ENCODE results near the gene KHK. TPM values are rescaled to one million over a fixed set of nuclear protein-coding genes. Genes with fewer than 3 reads are reported as not detected.

Gene KHK
- total RNA-seq, 1 donor from 2014 or later: 3.3 TPM

DNA sequence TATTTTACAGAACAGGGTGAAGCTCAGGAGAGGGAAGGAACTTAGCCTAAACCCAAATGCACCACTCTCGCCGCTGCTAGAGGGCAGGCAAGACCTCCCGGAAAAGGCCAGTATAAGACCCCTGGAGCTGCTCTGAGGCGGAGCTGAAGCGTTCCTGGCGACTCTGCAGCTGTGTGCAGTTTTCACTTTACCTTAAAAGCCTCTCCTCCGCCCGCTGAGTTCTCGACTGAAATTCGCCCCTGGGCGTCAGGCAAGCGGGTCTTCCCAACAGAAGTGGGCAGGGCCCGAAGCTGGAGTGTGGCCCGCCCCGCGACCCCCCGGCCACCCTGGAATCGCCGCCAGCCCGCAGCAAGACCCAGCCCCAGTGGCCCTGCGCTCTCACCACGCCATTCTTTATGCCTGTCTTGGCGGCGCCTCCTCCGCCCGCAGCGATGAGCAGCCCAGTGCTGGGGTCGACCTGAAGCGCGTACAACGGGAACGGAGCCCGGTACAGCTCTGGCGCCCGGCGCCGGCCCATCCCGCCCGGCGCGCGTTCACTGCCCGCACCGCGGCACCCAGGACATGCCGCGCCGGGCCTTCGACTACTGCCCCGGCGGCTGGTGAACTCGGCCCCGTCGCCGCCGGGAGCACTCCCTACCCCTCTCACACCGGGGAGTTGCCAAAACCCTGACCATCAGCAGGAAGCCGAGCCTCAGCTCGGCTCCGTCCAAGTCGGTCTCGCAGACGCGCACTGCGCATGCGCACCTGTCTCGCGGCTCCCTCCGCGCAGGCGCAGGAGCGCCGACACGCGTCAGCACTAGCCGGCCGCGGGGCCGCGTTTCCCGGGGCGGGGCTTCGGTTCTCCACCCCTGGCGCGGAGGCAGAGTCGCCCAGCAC is 47.6 kb downstream of the KHK start, which contains the start of gene PREB:
PREB (minus strand) TSS at position 732 of the 876 bp plus-strand sequence; CDS start at position 517, 215 bp downstream.
- peak; percentile 99 for DNase-seq
- intact Hi-C loops (cut with DNase I): no loop called here
- peak; percentile 98 for ATAC-seq (ENCODE audit: poor library complexity)

GRCh38 chr2:27134781-27135477 is 48.4 kb downstream of the KHK start:
- DNase-seq (no peak), ATAC-seq (ENCODE audit: poor library complexity) (no peak)
- intact Hi-C loops (cut with DNase I): no loop called here

DNA sequence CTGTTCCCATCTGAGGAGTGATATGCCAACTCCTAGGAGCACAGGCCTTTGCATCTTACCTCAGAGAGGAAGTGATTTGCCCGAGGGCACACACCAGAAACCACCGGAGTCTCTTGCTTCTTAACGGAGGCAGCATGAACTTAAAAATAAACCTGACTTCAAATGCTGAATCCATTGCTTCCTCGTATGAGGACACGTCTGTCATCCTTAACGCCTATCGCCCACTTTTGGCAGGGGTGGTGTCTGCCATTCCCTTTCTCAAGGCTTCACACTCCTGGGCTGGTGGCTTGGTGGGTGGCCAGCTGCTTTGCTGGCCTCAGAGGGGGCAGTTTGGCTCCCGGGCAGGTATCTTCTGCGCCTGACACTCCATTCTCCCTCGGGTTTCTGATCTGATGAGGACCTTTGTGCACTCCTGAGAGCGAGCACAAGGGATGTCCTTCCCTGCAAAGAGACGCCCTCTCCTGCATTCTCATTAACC is 48.9 kb downstream of the KHK start:
- intact Hi-C loops (cut with DNase I): no loop called here
- DNase-seq: no peak
- ATAC-seq (ENCODE audit: poor library complexity): no peak

DNA sequence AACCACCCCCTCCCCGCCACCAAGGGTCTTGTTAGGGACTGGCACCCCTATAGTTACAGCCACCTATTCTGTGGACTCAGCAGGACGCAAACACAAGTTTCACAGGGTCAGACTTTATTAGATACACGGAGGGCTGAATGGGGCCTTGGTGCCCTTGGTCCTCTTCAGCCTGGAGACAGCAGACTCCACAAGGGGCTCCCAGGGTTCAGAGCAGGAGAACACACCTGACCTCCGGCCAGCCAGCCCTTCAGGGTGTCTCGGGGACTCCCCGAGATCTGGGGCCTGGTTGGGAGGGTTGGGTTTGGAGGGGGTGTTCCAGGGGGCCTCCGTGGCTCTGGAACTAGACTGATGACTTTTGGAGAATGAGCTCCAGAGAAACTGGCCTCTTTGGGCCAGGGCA is 50.2 kb downstream of the KHK start:
- intact Hi-C loops (cut with DNase I): no loop called here
- DNase-seq: no peak
- no peak for ATAC-seq (ENCODE audit: poor library complexity)

DNA sequence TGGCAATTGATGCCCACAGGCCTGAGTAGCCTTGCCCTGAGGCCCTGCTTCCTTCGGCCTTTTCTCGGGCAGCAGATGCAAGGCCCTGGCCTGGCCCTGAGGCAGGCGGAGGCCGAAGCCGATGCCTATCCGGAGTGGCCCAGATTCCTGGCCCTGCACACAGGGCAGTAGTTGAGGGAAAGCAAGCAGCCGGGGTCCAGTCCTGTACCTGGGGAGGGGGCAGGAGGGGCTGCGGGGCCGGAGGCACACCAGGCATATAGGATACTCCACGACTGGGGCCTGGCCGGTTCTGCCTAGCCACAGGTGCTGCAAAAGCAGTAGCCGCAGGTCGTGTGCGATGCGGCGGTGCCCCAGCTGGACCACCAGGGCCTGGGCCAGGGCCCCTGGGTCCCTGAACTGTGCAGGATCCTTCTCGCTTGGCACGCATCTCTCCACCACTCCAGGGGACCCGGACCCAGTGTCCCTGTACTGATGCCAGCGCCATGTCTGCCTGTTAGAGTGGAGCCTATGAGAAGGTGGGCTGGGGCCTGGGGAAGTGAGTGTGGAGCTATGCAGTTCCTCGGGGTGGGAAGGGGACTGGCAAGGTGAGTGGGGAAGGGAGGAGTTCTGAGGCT is 50.9 kb downstream of the KHK start:
- ATAC-seq (ENCODE audit: poor library complexity) (no peak), DNase-seq (no peak)
- intact Hi-C loops (cut with DNase I): no loop called here

DNA sequence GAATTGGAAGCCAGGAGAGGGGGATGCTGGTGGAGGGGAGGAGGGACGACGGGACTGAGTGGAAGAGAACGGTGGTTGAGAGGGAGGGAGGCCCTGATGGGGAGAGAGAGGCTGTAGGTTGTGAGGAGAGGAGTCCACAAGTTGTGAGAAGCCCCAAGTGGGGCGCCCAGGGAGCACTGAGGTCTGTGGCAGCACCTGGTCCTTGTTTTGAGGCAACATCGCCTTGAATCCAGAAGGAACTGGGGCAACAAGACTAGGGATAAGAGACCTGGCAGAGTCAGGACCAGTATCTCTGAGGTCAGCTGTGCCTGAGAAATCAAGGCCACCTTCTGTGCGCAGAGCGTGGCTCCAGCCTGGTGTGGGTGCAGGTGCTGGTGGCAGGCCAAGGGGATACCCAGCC is 51.5 kb downstream of the KHK start:
- DNase-seq: no peak
- no peak for ATAC-seq (ENCODE audit: poor library complexity)
- intact Hi-C loops (cut with DNase I): no loop called here

- intact Hi-C loops (cut with DNase I): no loop called here
- no peak for DNase-seq
- ATAC-seq (ENCODE audit: poor library complexity): no peak
These were observed 52.7 kb downstream of the KHK start, which contains the start of gene PRR30 for GRCh38 chr2:27139310-27139709. TSS of gene PRR30 (minus strand) at chr2:27139410. CDS start at chr2:27138329, 1,081 bp downstream.

- ATAC-seq (ENCODE audit: poor library complexity) (no peak), DNase-seq (no peak)
- intact Hi-C loops (cut with DNase I): no loop called here
These were observed 56.7 kb downstream of the KHK start for GRCh38 chr2:27143285-27143684.

DNA sequence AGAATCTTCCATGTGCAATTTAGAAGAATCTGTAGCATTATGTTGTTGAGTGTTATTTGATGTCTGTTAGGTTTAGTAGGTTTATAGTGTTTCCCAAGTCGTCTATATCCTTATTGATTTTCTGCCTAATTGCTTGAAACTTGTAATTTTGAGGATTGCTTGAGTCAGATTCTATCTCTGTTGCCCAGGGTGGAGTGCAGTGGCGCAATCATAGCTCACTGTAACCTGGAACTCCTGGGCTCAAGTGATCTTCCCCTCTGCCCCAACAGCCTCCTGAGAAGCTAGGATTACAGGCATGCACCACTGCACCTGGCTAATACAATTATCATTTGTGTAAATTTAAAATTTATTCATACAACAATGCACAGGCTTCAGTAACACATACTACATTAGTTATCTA is 59.1 kb downstream of the KHK start:
- no peak for DNase-seq
- no peak for ATAC-seq (ENCODE audit: poor library complexity)
- intact Hi-C loops (cut with DNase I): no loop called here

- intact Hi-C loops (cut with DNase I): no loop called here
These were observed 61.4 kb downstream of the KHK start for GRCh38 chr2:27147935-27148334.

GRCh38 chr2:27148801-27149439 is 62.3 kb downstream of the KHK start, which contains the start of gene TCF23:
TSS of gene TCF23 (plus strand) at chr2:27149004. CDS start at chr2:27149134, 130 bp downstream.
- intact Hi-C loops (cut with DNase I): no loop called here
- DNase-seq: no peak
- no peak for ATAC-seq (ENCODE audit: poor library complexity)

More at GRCh38 chr2:27147935-27148334, 61.4 kb downstream of the KHK start:
- ATAC-seq (ENCODE audit: poor library complexity) (no peak), DNase-seq (no peak)

DNA sequence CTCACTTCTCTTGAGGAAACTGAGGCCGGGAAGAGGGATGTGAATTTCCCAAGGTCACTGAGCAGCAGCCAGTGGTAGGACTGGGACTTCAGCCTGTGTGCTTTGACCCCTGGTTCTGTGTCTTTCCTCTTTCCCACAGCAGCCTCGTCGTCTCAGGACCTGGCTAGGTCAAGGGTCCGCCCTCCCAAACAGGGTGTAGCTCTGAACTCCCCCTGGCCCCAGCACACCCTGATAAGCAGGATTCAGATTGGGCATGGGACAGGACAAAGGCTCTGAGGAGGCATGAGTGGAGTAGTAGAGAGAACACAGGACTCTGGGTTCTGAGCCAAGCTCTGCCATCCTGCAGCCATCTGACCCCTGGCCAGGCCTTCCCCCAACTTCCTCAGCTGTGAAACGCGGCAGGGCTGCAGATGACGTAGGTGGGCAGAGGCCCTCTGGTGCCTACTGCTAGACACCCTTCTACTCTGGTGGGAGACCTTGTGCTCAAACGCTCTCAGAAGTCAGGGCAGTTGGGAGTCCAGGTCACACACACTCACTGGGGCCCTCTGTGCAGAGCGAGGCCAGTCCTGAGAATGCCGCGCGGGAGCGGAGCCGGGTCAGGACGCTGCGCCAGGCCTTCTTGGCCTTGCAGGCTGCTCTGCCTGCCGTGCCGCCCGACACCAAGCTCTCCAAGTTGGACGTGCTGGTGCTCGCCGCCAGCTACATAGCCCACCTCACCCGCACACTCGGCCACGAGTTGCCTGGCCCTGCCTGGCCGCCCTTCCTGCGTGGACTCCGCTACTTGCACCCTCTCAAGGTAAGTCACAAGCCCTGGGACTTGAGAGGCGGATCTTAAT is 63.2 kb downstream of the KHK start:
- ATAC-seq (ENCODE audit: poor library complexity) (no peak), DNase-seq (no peak)
- intact Hi-C loops (cut with DNase I): no loop called here

Other genes with a start within 250 kb of the KHK start
- gene DPYSL5, start 238.6 kb upstream of the KHK start, total RNA-seq: not detected
- 57.9 TPM for gene MAPRE3, start 116.1 kb upstream of the KHK start, total RNA-seq
- gene TMEM214, start 53.8 kb upstream of the KHK start, total RNA-seq: 28.2 TPM
- gene AGBL5, start 35.1 kb upstream of the KHK start, total RNA-seq: 6.8 TPM
- 393 TPM for gene OST4, start 15.1 kb upstream of the KHK start, total RNA-seq
- 17.4 TPM for gene EMILIN1, start 8.2 kb upstream of the KHK start, total RNA-seq
- 1.4 TPM for gene CGREF1, start 32.4 kb downstream of the KHK start, total RNA-seq
- gene ABHD1, start 37.0 kb downstream of the KHK start, total RNA-seq: 4.0 TPM
- 50.6 TPM for gene PREB, start 47.9 kb downstream of the KHK start, total RNA-seq
- gene PRR30, start 52.6 kb downstream of the KHK start, total RNA-seq: not detected
- gene TCF23, start 62.2 kb downstream of the KHK start, total RNA-seq: not detected
- 109 TPM for gene ATRAID, start 125.3 kb downstream of the KHK start, total RNA-seq
- 12.3 TPM for gene SLC5A6, start 125.5 kb downstream of the KHK start, total RNA-seq
- 8.6 TPM for gene CAD, start 130.6 kb downstream of the KHK start, total RNA-seq
- 10.4 TPM for gene SLC30A3, start 176.3 kb downstream of the KHK start, total RNA-seq
- 2.3 TPM for gene DNAJC5G, start 188.7 kb downstream of the KHK start, total RNA-seq
- 301 TPM for gene TRIM54, start 195.7 kb downstream of the KHK start, total RNA-seq
- gene UCN, start 221.7 kb downstream of the KHK start, total RNA-seq: 0.59 TPM
- gene MPV17, start 236.3 kb downstream of the KHK start, total RNA-seq: 37.2 TPM

Measured in Right ventricle myocardium superior (tissue), 1 donor.